BJ (cell line): Measurements from ENCODE around the gene ATP7A. TPM values are rescaled to one million over a fixed set of nuclear protein-coding genes. Genes with fewer than 3 reads are reported as not detected.
"Not testable (repeated sequence)": the region's sequence is repeated elsewhere in the genome, so short reads cannot be mapped to it uniquely, and the experiment has no call there.

Experiments used
- CTCF ChIA-PET: fragments of 350-600 bp; formaldehyde crosslinking; extraction: SDS; loops from one replicate; lab custom pipeline; 2021; ENCODE audit warnings: antibody characterized with exemption, inconsistent platforms; lab: Yijun Ruan, JAX
- POLR2A ChIA-PET: fragments of 300-600 bp; sonication (Branson Sonifier 250); formaldehyde crosslinking; extraction: SDS; loops from one replicate; lab custom pipeline; 2021; ENCODE audit warnings: antibody characterized with exemption; lab: Charles Lee
- DNase-seq: peaks from one replicate; pipeline ENCODE4 v3.0.0-alpha.2; 2011; ENCODE audit warnings: low read depth
- H3K27me3 ChIP-seq: 2 replicates; pipeline ENCODE4 v1.6.0; 2011; ENCODE audit warnings: low read length; ENCODE audit not compliant: control insufficient read depth, insufficient read depth
- H3K36me3 ChIP-seq: 2 replicates; pipeline ENCODE4 v1.5.1; 2011; ENCODE audit warnings: low read length; ENCODE audit not compliant: control insufficient read depth, insufficient read depth
- H3K4me3 ChIP-seq: 2 replicates; pipeline ENCODE4 v1.5.1; 2011; ENCODE audit warnings: low read depth, mild to moderate bottlenecking, control low read depth, low read length
- polyA minus RNA-seq: library from RNA; depleted of rRNA, polyadenylated mRNA; stranded (reverse); fragments of >200 nt; gene quantifications from 2 replicates; pipeline ENCODE4 v1.2.3, GENCODE V29; 2011; rRNA and poly(A)+ RNA removed
- polyA plus RNA-seq: library from polyadenylated mRNA; depleted of rRNA; stranded (reverse); fragments of >200 nt; gene quantifications from 2 replicates; pipeline ENCODE4 v1.2.3, GENCODE V29; 2011; rRNA removed
- TF ChIP-seq, protein P1 (sequence below): IDR thresholded peaks from 2 replicates; pipeline ENCODE4 v1.5.1; 2011; ENCODE audit warnings: low read depth, mild to moderate bottlenecking, control low read depth, inconsistent platforms, low read length, moderate library complexity; ENCODE audit not compliant: insufficient read depth

ATP7A gene
- polyA plus RNA-seq (2.4 and 5.2 TPM in 2 replicates), polyA minus RNA-seq (6.2 and 6.5 TPM in 2 replicates)

DNA sequence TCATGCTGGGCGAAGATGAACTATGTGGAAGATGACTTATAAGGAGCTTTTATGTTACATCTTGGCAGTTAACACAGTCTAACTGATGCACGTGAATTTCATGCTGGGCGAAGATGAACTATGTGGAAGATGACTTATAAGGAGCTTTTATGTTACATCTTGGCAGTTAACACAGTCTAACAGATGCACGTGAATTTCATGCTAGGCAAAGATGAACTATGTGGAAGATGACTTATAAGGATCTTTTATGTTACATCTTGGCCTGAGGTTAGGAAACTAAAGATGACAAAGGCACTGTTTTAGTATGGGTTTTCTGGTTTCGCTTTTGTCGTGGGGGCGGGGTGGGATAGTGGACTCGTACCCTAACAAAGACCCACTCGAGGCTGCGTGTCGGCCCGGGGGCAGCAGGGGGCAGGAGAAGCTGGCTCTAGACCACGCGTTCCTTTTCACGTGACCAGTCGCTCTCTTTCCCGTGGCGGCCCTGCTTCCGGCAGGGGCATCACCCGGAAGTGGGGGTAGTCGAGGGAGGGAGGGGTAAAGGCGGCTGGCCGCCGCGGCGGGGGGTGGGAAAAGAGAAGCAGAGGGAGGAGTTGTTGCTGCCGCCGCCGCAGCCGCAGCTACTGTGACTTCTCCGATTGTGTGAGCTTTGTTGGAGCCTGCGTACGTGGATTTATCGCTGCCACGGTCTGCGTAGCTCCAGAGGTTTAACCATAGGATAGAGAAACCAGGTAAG, at the start of gene ATP7A:
Gene ATP7A, plus strand, starts transcription at position 586 of the 733 bp plus-strand sequence. CDS start 60,949 bp downstream, outside the sequence.
- peak; percentile 34 for DNase-seq
- no peaks in the 10 kb centered on the region for H3K36me3 ChIP-seq
- ChIA-PET CTCF (interaction anchor here (0.6 to 1.6 kb wide), 5 partner anchors 115 to 198 kb away, joined by 3 to 8 read pairs (median 6); no protein-coding TSS in a partner anchor), POLR2A (no interaction called here)
- H3K4me3 ChIP-seq, result peak within 1 kb of the TSS; percentile 55
- H3K27me3 ChIP-seq, result no peaks in the 10 kb centered on the region
- TF ChIP-seq, protein P1, sequence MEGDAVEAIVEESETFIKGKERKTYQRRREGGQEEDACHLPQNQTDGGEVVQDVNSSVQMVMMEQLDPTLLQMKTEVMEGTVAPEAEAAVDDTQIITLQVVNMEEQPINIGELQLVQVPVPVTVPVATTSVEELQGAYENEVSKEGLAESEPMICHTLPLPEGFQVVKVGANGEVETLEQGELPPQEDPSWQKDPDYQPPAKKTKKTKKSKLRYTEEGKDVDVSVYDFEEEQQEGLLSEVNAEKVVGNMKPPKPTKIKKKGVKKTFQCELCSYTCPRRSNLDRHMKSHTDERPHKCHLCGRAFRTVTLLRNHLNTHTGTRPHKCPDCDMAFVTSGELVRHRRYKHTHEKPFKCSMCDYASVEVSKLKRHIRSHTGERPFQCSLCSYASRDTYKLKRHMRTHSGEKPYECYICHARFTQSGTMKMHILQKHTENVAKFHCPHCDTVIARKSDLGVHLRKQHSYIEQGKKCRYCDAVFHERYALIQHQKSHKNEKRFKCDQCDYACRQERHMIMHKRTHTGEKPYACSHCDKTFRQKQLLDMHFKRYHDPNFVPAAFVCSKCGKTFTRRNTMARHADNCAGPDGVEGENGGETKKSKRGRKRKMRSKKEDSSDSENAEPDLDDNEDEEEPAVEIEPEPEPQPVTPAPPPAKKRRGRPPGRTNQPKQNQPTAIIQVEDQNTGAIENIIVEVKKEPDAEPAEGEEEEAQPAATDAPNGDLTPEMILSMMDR, result peak; percentile 63

DNA sequence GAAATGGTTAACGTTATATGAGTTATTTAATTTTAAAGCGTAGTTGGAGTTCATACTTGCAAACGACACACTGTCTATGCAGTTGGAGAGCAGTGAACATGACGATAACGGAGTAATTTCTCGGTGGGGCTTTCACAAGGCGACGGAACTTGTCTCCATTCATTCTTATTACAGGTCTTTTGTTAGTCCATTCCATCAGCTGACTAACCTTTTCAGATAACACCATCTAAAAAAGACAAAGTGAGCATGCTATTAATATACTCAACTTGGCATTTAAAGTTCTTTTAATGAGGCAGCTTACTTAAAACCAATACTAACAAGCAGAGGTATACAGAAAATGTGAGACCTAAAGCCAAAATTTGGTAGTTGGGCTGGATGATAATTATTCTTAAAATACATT, 35.1 kb upstream of the ATP7A start:
- Histone ChIP-seq H3K4me3 (no peak overlapping the region), H3K36me3 (no peaks in the 10 kb centered on the region), H3K27me3 (no peaks in the 10 kb centered on the region)
- TF ChIP-seq, protein P1, result no peak
- ChIA-PET CTCF (no interaction called here), POLR2A (no interaction called here)
- no peak for DNase-seq

DNA sequence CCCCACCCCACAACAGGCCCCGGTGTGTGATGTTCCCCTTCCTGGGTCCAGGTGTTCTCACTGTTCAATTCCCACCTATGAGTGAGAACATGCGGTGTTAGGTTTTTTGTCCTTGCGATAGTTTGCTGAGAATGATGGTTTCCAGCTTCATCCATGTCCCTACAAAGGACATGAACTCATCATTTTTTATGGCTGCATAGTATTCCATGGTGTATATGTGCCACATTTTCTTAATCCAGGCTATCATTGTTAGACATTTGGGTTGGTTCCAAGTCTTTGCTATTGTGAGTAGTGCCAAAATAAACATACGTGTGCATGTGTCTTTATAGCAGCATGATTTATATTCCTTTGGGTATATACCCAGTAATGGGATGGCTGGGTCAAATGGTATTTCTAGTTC, 29.1 kb upstream of the ATP7A start:
- POLR2A ChIA-PET, H3K36me3 ChIP-seq, H3K27me3 ChIP-seq, CTCF ChIA-PET, H3K4me3 ChIP-seq, DNase-seq: not testable (repeated sequence)

DNA sequence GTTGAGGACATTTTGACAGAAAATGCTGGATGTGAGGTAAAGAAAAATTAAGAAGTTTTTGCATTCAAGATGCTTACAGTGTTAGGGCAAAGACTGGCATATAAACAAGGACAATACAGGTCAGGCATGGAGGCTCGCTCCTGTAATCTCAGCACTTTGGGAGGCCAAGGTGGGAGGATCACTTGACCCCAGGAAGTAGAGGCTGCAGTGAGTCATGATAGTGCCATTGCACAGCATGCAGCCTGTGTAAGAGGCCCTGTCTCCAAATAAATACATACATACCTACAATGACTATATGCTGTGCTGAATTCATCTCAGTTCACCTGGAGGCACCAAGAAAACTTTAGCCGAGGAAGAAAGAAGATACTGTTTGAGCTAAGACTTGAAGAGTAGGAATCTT, 17.6 kb upstream of the ATP7A start:
- H3K36me3 ChIP-seq, result no peaks in the 10 kb centered on the region
- DNase-seq, result no peak
- TF ChIP-seq, protein P1, result no peak
- ChIA-PET POLR2A (no interaction called here), CTCF (no interaction called here)
- H3K4me3 ChIP-seq, result no peak overlapping the region
- H3K27me3 ChIP-seq, result no peaks in the 10 kb centered on the region

DNA sequence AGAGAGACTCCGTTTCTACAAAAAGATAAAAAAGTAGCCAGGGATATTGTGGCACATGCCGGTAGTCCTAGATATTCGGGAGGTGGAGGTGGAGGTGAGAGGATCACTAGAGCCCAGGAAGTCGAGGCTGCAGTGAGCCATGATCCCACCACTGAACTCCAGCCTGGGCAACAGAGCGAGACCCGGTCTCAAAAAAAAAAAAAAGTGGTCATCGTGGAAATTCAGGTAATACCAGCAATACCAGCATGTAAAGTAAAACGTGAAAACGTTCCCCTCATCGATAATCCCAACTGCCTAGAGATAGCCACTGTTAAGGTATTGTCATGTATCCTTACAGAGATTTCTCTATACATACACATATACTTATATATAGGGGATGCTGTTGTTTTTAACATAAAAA, 16.8 kb upstream of the ATP7A start:
- Histone ChIP-seq H3K27me3 (no peaks in the 10 kb centered on the region), H3K4me3 (no peak overlapping the region), H3K36me3 (no peaks in the 10 kb centered on the region)
- TF ChIP-seq, protein P1, result no peak
- DNase-seq, result no peak
- ChIA-PET CTCF (no interaction called here), POLR2A (no interaction called here)
